LNCAP (cell line): ENCODE data around the gene RXRA.

Experiments used
- TF ChIP-seq, protein P1 (sequence below): fragments of 450-650 bp; IDR thresholded peaks from 2 replicates; pipeline ENCODE4 v1.5.1; 2017; ENCODE audit warnings: mild to moderate bottlenecking

RXRA gene

DNA sequence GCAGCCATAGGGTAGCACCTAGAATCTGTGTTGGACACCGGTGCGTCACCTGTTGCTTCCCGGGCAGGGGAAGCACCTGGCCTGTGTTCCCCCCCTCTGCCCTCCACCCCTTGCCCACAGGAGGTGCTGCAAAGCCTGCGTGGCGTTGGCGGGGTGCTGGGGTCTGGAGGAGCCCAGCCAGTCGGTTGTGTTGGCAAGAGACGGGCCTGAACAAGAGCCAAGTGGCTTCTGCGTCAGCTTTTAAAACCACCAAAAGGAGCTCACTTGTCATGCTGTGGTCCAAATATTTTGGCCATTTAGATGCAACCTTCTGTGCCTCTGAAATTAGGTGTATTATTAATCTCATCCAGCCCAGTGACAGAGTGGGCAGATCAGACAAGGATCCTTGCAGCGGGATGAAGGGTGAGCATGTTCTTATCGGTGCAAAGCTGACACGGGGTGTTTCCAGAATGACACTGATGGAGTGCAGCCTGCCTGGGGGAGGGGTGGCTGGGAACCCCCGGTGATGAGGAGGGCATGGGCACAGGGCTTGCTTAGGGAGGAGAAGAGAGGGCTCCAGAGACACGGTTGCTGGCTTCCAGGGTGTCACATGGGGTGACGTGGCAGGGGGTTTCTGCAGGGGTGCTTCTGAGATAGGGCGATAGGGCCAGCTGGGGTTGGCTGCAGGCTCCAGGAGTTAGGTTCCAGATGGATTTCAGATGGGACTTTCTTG lies 9.7 kb upstream of the RXRA start:
- TF ChIP-seq, protein P1, sequence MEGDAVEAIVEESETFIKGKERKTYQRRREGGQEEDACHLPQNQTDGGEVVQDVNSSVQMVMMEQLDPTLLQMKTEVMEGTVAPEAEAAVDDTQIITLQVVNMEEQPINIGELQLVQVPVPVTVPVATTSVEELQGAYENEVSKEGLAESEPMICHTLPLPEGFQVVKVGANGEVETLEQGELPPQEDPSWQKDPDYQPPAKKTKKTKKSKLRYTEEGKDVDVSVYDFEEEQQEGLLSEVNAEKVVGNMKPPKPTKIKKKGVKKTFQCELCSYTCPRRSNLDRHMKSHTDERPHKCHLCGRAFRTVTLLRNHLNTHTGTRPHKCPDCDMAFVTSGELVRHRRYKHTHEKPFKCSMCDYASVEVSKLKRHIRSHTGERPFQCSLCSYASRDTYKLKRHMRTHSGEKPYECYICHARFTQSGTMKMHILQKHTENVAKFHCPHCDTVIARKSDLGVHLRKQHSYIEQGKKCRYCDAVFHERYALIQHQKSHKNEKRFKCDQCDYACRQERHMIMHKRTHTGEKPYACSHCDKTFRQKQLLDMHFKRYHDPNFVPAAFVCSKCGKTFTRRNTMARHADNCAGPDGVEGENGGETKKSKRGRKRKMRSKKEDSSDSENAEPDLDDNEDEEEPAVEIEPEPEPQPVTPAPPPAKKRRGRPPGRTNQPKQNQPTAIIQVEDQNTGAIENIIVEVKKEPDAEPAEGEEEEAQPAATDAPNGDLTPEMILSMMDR = no peak

DNA sequence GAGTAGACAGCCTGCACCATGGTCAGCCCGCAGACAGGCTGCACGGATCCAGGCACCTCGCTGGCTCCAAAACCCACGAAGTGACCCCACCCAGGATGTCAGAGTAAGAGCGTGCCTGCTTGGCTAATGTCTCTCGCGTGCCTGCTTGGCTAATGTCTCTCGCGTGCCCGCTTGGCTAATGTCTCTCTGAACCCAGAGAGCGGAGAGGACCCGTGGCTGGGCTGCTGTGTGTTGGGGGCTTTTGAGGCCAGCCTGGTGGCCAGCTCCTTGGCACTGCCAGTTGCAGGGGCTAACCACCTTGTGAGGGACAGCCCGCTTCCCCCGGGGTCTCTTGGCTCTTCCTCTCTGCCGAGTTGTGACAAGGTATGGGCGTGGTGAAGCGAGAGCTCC lies 8.9 kb upstream of the RXRA start:
- TF ChIP-seq, protein P1 = no peak

DNA sequence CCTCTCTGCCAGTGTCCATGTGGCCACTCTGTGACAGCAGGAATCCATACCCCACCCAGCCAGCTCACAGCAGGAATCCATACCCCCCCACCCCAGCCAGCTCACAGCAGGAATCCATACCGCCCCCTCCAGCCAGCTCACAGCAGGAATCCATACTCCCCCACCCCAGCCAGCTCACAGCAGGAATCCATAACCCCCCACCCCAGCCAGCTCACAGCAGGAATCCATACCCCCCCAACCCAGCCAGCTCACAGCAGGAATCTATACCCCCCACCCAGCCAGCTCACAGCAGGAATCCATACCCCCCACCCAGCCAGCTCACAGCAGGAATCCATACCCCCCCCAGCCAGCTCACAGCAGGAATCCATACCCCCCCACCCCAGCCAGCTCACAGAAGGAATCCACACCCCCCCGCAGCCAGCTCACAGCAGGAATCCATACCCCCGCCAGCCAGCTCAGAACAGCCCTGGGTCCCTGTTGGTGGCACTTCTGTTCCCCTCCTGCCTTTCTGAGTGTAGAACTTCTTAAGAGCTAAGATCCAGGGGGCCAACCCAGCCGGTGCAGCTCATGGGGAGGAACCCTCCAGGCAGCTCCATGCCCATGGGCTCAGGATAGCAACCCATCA lies 8.4 kb upstream of the RXRA start:
- TF ChIP-seq, protein P1 = no peak

DNA sequence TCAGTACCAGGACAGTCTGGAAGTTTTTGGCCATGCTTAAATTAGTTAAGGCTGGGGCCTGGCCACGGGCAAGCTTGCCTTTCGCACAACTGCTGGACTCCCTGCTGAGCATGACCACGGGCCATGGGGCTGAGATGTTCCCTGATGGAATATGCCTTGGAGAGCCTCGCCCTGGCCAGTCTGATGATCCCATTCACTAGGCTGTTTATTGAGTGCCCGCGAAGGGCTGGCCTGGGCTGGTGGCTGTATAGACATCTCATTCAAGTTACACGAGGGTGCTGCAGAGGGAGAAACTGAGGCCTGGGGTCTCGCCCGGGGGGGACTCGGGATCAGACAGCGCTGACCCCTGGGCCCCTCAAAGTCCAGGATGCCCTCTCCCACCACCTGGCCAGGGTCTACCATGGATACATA lies 7.8 kb upstream of the RXRA start:
- TF ChIP-seq, protein P1 = no peak

DNA sequence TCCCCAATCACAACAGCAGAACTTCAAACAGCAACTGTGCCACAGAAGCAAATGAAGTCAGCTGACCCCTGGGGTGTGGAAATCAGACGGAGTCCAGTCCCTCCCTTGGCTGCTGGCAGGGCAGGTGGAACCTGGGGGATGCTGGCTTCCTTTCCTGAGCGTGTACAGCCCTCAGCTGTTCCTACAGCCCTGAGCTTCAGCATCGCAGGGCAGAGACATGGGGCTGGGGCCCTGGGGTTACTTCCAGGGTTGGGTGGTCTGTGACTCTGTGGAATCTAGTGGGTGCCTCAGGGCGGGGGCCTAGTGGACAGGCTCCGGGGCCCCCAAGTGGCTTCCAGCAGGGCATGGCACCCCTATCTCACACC lies 7.3 kb upstream of the RXRA start:
- TF ChIP-seq, protein P1 = no peak

DNA sequence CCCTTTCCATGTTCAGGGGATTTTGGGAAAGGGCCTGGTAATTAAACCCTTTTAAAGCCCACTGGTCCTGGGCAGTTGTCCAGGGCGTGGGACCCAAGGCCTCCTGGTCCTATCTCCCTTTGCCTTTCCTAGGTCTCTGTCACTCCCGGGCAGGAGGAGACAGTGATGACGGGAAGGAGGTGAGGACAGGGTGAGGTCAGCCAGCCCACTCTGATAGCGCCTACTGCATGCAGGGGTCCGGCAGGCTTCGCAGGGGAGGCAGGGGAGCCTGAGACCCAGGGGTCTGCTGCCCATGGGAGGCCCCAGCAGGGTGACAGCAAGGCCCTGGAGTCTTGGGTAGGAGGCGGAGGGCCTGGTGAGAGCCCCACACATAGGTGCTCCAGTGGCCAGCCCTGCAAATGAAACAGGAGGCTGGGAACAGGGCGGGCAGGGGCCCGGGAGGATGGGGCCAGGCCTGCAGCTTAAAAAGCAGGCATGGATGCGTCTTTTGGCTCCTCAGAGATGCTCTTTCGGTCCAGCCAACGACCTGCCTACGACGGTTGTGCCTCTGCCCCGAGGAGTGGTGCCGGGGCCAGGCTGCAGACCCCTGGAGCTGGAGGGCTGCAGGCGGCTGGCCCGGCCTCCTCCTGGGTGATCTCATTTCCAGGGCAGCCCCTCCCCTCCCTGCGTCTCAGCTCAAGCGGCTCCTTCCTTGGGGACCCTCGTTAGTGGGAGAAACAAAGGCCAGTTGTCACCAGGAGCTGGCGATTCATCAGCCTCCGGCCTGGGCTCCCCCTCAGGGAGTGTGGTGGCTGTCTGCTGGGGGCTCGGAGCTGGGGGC lies 6.7 kb upstream of the RXRA start:
- TF ChIP-seq, protein P1 = no peak

DNA sequence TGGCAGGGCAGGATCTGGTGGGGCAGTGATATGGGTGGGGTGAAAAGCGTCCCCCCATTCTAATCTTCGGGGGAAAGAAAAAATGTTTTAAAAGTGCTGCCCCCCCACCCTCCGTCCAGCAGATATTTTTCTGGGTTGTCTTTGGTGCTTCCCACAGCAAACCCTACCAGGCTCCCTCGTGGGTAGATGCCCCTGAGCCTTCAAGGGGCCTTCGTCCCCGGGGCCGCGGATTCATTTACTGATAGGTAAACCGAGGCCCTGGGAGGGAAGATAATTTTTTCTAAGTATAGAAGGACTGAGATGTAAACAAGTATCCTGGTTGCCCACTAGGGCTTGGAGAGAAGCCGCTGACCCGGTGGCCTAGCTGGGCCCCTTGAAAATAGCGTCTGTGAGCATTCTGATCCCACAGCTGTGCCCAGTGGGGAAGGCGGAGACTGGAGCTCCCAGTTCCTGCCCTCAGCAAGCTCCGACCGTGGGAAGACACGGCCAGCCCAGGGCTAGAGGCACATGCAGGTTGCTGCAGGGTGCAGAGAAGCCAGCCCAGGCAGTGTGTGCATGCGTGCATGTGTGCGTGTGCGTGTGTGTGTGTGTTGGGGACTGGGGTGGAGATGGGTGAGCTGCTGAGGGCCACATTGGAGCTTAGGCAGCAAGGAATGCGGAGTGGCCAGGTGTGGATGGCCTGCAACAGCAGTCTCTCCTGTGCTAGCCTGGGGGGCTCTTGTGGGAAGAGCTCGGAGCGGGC lies 6.0 kb upstream of the RXRA start:
- TF ChIP-seq, protein P1 = no peak
